Activated T-cell treated with anti-CD3 and anti-CD28 coated beads, Interleukin-2, amount 50 U/mL, for 72 hours (primary cell): ENCODE measurements around the gene ITPR1. TPM values are rescaled to one million over a fixed set of nuclear protein-coding genes. Genes with fewer than 3 reads are reported as not detected.

Experiments
- ATAC-seq, 2 donors: fragments of 150-1000 bp; cut with Tn5 transposase; replicated peaks in 1 of 2; 2 replicates each; pipeline ENCODE4 v1.10.0; 2021; ENCODE audit warnings: moderate library complexity in 2 of 2, mild to moderate bottlenecking in 1 of 2
- DNase-seq, 2 donors: peaks; one replicate each; pipeline ENCODE4 v3.0.0; 2021 to 2022; ENCODE audit warnings: mixed read lengths in 1 of 2
- H3K27ac Mint-ChIP-seq: one replicate; pipeline ENCODE4 v1.8.0; 2022; ENCODE audit warnings: mild to moderate bottlenecking, moderate library complexity, mixed read lengths
- H3K27me3 Mint-ChIP-seq: one replicate; pipeline ENCODE4 v1.8.0; 2022; ENCODE audit warnings: low read depth, mixed read lengths
- H3K36me3 Mint-ChIP-seq, 2 donors: one replicate each; pipeline ENCODE4 v1.8.0; 2022; ENCODE audit warnings: mixed read lengths in 2 of 2, mild to moderate bottlenecking in 1 of 2; ENCODE audit not compliant: insufficient read depth in 2 of 2
- H3K4me1 Mint-ChIP-seq: one replicate; pipeline ENCODE4 v1.8.0; 2022; ENCODE audit warnings: low read depth, mixed read lengths
- H3K4me3 Mint-ChIP-seq, 2 donors: one replicate each; pipeline ENCODE4 v1.8.0; 2022; ENCODE audit warnings: mild to moderate bottlenecking in 2 of 2, mixed read lengths in 2 of 2, moderate library complexity in 2 of 2
- H3K9me3 Mint-ChIP-seq, 2 donors: one replicate each; pipeline ENCODE4 v1.8.0; 2022; ENCODE audit warnings: mixed read lengths in 2 of 2
- total RNA-seq, 2 donors: library from RNA; stranded (reverse); gene quantifications; one replicate each; pipeline ENCODE4 v1.2.3, GENCODE V29; 2022

ITPR1 gene
- total RNA-seq, 2 donors from 2014 or later = 95.2 to 147 TPM

- H3K4me1 Mint-ChIP-seq = peaks cover 49% of the 10 kb centered on the region
- no peak for DNase-seq
- no peak overlapping the region for H3K4me3 Mint-ChIP-seq
- ATAC-seq = no peak
- H3K27ac Mint-ChIP-seq = no peak overlapping the region
- peaks cover 3 to 4% of the 10 kb centered on the region in 2 donors for H3K9me3 Mint-ChIP-seq
- no peaks in the 10 kb centered on the region for H3K27me3 Mint-ChIP-seq
- H3K36me3 Mint-ChIP-seq = peaks cover 22 to 49% of the 10 kb centered on the region in 2 donors
Observed at GRCh38 chr3:4734454-4734853, 241.3 kb downstream of the ITPR1 start.

GRCh38 chr3:4735243-4735642 lies 242.1 kb downstream of the ITPR1 start:
- no peak for ATAC-seq
- no peak for DNase-seq
- Mint-ChIP-seq H3K4me1 (peaks cover 57% of the 10 kb centered on the region), H3K4me3 (no peak overlapping the region), H3K36me3 (peaks cover 30 to 56% of the 10 kb centered on the region in 2 donors), H3K27ac (no peak overlapping the region), H3K9me3 (peaks cover 4 to 6% of the 10 kb centered on the region in 2 donors), H3K27me3 (no peaks in the 10 kb centered on the region)

- ATAC-seq (no peak), DNase-seq (no peak)
- Mint-ChIP-seq H3K36me3 (peaks cover 34 to 56% of the 10 kb centered on the region in 2 donors), H3K27ac (peak overlapping the region; percentile 78), H3K27me3 (no peaks in the 10 kb centered on the region), H3K9me3 (peaks cover 4 to 6% of the 10 kb centered on the region in 2 donors), H3K4me1 (peaks cover 68% of the 10 kb centered on the region), H3K4me3 (peak overlapping the region; percentile 14 to 17)
Observed at GRCh38 chr3:4736284-4736861, 243.2 kb downstream of the ITPR1 start.

DNA sequence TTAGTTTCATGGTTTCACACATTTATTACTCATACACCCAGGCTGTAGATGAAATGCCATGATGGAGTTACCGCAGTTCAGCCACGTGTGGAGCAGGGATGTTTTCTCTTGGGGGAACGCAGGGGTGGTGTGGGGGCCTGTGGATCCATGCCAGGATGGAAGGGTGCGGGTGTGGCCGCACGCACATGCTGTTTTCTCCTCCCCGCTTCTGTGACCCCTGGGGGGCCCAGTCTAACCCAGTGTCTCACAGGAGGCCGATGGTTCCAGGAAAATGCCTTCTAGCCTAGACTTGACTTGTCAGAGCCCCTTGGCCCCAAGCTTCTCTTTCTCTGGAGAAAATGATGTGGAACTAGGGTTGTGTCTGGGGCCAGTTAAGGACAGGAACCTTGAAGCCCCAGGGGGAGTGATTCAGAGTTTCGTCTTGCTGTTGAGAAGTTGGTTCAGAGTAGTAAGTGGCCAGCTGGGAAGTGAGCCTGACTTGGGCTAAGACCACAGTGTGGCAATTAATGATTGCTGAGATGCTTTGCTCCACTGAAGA lies 245.7 kb downstream of the ITPR1 start:
- Mint-ChIP-seq H3K9me3 (peaks cover 4 to 6% of the 10 kb centered on the region in 2 donors), H3K4me1 (peaks cover 69% of the 10 kb centered on the region), H3K27me3 (no peaks in the 10 kb centered on the region), H3K36me3 (peaks cover 34 to 51% of the 10 kb centered on the region in 2 donors), H3K27ac (peak overlapping the region; percentile 47), H3K4me3 (peak overlapping the region in 1 of 2 donors; percentile 52)
- no peak for DNase-seq
- peak; percentile 14 to 17 for ATAC-seq

- ATAC-seq (peak; percentile 66 to 71), DNase-seq (peak in 1 of 2 donors; percentile 51)
- peaks cover 4 to 6% of the 10 kb centered on the region in 2 donors for H3K9me3 Mint-ChIP-seq
- H3K27me3 Mint-ChIP-seq = no peaks in the 10 kb centered on the region
- H3K4me1 Mint-ChIP-seq = peaks cover 69% of the 10 kb centered on the region
- peaks cover 34 to 51% of the 10 kb centered on the region in 2 donors for H3K36me3 Mint-ChIP-seq
- H3K4me3 Mint-ChIP-seq = peak overlapping the region; percentile 62 to 68
- peak overlapping the region; percentile 59 for H3K27ac Mint-ChIP-seq
Observed at GRCh38 chr3:4739289-4740236, 246.4 kb downstream of the ITPR1 start.

DNA sequence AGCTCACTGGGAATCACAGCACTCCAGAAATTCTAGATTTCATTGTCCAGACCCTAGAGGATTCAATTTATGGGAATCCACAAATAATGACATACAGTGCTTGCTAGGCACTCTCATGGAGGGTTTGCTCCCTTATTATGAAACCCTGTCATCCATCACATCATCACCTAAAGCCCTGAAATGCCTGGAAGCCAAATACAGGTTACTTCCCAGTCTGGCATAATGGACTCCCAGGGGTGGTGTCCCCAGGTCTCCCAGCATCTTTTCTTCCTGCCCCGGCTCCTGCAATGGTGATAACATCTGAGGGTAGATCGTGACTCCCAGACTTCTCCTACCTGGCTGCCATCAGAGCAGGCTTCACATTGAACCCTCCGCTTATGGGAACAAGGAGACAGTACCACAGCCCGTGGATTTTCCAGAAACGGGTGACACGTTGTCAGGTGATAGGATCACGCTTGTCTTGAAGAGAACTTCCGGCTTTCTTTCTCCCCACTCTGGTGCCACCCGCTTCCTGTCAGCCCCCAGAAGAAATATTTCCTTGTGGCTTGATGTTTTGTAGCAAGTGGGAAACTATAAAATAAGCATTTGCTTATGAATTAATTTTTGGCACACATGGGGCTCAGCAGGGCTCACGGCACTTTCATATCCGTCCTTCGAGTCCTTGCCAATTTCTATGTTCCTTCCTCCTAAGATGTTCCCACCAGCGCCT lies 247.4 kb downstream of the ITPR1 start:
- no peak for ATAC-seq
- Mint-ChIP-seq H3K9me3 (peaks cover 4 to 6% of the 10 kb centered on the region in 2 donors), H3K36me3 (peaks cover 34 to 44% of the 10 kb centered on the region in 2 donors), H3K27me3 (no peaks in the 10 kb centered on the region), H3K4me3 (peak overlapping the region; percentile 62 to 68), H3K4me1 (peaks cover 60% of the 10 kb centered on the region), H3K27ac (peak overlapping the region; percentile 59)
- no peak for DNase-seq

DNA sequence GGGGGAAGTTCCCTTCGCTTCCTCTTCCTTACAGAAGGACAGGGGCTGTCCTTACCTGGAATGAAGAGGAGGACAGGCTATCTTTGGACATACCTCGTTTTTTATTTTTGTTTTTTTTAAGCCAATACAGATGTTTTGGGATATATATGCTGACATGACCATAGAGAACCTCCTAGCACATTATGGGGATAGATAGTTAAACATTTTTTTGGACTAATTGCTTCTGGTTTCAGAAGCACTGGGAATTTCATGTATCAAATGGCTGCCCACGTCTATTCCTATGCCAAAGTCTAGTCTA lies 247.9 kb downstream of the ITPR1 start:
- H3K9me3 Mint-ChIP-seq = peaks cover 4 to 6% of the 10 kb centered on the region in 2 donors
- ATAC-seq (no peak), DNase-seq (no peak)
- H3K4me1 Mint-ChIP-seq = peaks cover 58% of the 10 kb centered on the region
- peaks cover 34 to 42% of the 10 kb centered on the region in 2 donors for H3K36me3 Mint-ChIP-seq
- H3K27ac Mint-ChIP-seq = peak overlapping the region; percentile 59
- H3K27me3 Mint-ChIP-seq = no peaks in the 10 kb centered on the region
- peak overlapping the region; percentile 62 to 68 for H3K4me3 Mint-ChIP-seq

- DNase-seq (peak in 1 of 2 donors; percentile 35), ATAC-seq (peak; percentile 48 to 49)
- Mint-ChIP-seq H3K9me3 (peaks cover 4 to 6% of the 10 kb centered on the region in 2 donors), H3K27ac (peak overlapping the region; percentile 59), H3K27me3 (no peaks in the 10 kb centered on the region), H3K4me3 (peak overlapping the region; percentile 62 to 68), H3K4me1 (peaks cover 52% of the 10 kb centered on the region), H3K36me3 (peaks cover 31 to 40% of the 10 kb centered on the region in 2 donors)
Observed at GRCh38 chr3:4741404-4742307, 248.5 kb downstream of the ITPR1 start.

- no peaks in the 10 kb centered on the region for H3K27me3 Mint-ChIP-seq
- peaks cover 25 to 32% of the 10 kb centered on the region in 2 donors for H3K36me3 Mint-ChIP-seq
Observed at GRCh38 chr3:4742359-4742758, 249.2 kb downstream of the ITPR1 start.

DNA sequence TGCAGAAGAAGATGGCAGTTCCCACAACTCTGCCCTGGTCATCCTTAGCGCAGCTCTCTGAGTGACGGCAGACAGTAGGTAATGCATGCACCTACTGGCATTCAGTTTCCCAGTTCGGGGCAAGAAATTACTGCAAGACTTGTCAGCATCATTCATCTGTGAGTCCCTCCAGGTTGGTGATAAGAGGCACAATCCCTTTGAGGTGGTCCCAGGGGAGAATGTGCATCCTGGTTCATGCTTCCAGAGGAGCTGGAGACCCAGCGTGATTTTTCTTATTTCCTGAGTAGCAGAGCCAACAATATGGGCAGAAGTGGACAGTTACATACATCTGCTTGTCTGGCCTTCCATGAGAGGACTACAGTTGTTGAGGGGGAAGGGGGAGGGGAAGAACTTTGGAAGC lies 250.2 kb downstream of the ITPR1 start:
- no peaks in the 10 kb centered on the region for H3K27me3 Mint-ChIP-seq
- H3K9me3 Mint-ChIP-seq = peaks cover 0 to 6% of the 10 kb centered on the region in 2 donors
- no peak overlapping the region for H3K27ac Mint-ChIP-seq
- peaks cover 41% of the 10 kb centered on the region for H3K4me1 Mint-ChIP-seq
- peaks cover 17 to 23% of the 10 kb centered on the region in 2 donors for H3K36me3 Mint-ChIP-seq
- no peak overlapping the region for H3K4me3 Mint-ChIP-seq
- no peak for ATAC-seq
- DNase-seq = no peak

More at GRCh38 chr3:4742359-4742758, 249.2 kb downstream of the ITPR1 start:
- Mint-ChIP-seq H3K4me1 (peaks cover 50% of the 10 kb centered on the region), H3K27ac (no peak overlapping the region), H3K9me3 (peaks cover 2 to 6% of the 10 kb centered on the region in 2 donors), H3K4me3 (no peak overlapping the region)
- DNase-seq = no peak
- no peak for ATAC-seq

DNA sequence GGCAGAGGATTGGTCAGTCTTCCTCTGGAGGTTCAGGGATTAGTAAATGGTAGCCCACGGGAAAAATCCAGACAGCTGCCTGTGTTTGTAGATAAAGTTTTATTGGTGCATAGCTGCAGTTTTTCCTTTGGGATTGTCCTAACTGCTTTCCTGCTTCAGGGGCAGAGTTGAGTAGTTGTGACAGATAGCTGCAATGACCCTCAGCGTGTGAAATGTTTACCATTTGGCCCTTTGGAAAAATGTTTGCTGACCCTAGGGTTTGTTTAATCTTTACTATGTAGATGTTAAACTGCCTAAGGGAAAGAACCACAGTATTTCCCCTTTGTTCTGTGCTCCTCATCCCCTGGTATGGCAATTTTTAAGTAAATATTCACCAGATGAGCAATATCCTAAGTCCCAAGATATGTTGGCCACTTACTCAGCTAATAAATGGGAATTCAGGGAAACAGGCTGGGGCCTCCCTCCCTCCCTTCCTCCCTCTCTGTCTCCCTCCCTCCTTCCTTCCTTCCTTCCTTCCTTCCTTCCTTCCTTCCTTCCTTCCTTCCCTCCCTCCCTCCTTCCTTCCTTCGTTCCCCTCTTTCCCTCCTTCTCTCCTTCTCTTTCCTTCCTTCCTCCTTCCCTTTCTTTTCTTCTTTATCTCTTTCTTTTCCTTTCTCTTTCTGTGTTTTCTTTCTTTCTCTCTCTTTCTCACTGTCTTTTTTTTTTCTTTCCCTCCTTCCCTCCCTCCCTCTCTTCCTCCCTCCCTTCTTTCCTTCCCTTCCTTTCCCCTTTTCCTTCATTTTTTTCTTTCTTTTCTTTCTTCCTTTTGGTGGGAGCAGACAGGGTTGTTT lies 251.5 kb downstream of the ITPR1 start:
- H3K4me3 Mint-ChIP-seq = no peak overlapping the region
- H3K4me1 Mint-ChIP-seq = peaks cover 42% of the 10 kb centered on the region
- H3K27me3 Mint-ChIP-seq = no peaks in the 10 kb centered on the region

More for the DNA sequence above, 251.5 kb downstream of the ITPR1 start:
- Mint-ChIP-seq H3K36me3 (peaks cover 12 to 16% of the 10 kb centered on the region in 2 donors), H3K9me3 (peaks cover 0 to 2% of the 10 kb centered on the region in 2 donors), H3K27ac (no peak overlapping the region)
- DNase-seq = no peak
- ATAC-seq = no peak
